Endometrial microvascular endothelial cells (primary cell): ENCODE results near the gene PDXK. TPM values are rescaled to one million over a fixed set of nuclear protein-coding genes. Genes with fewer than 3 reads are reported as not detected.
"Not testable (repeated sequence)": the region's sequence is repeated elsewhere in the genome, so short reads cannot be mapped to it uniquely, and the experiment has no call there.

Experiments
- in situ Hi-C: cut with HindIII; loops from 2 replicates; pipeline ENCODE4 v1.10.0; 2017; ENCODE audit warnings: low sequenced_read_pairs, low pct_unique_long_range_greater_than_20kb; ENCODE audit errors: inconsistent ontology term
- total RNA-seq: library from RNA; depleted of rRNA; stranded (reverse); fragments of >200 nt; gene quantifications from one replicate; pipeline ENCODE4 v1.2.3, GENCODE V29; 2015; ENCODE audit errors: inconsistent ontology term

PDXK gene
- total RNA-seq, result 73.7 TPM

DNA sequence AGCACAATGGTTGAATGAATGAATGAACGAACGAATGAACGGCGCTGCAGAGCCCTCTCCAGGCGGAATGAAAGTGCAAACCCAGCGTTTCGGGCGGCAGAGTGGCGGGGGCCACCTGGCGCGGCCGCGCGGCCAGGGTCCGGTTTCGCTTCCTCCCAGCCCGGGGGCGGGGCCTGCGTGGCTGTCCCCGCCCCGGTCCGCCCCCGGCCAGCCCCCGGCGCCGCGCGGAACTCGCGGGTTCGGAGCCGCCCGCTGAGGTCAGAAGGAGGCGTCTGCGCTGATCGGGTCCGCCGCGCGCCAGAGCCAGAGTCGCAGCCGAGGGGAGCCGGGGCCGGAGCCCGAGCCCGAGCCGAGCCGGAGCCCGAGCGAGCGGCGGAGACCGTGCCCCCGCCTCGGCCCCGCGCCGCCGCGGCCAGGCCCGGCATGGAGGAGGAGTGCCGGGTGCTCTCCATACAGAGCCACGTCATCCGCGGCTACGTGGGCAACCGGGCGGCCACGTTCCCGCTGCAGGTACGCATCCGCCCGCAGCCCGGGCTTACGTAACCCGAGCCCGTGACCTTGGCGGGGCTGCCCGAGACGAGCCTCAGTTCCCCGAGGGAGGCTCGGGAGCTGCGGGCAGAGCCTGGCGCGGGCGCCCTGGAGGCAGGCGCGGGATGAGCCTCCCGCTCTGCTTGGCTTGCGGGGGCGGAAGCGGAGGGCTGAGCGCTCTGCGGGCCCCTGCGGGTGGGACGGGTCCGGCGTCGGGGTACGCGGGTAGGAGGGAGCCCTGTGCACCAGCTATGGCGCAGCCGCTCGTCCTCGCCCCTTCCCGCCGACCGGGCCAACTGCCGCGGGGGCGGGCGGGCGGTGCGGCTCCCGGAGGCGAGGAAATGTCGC, at the start of gene PDXK:
PDXK (plus strand) TSS at position 258 of the 876 bp plus-strand sequence; CDS start at position 424, 166 bp downstream.
- in situ Hi-C loops, result no loop called here

DNA sequence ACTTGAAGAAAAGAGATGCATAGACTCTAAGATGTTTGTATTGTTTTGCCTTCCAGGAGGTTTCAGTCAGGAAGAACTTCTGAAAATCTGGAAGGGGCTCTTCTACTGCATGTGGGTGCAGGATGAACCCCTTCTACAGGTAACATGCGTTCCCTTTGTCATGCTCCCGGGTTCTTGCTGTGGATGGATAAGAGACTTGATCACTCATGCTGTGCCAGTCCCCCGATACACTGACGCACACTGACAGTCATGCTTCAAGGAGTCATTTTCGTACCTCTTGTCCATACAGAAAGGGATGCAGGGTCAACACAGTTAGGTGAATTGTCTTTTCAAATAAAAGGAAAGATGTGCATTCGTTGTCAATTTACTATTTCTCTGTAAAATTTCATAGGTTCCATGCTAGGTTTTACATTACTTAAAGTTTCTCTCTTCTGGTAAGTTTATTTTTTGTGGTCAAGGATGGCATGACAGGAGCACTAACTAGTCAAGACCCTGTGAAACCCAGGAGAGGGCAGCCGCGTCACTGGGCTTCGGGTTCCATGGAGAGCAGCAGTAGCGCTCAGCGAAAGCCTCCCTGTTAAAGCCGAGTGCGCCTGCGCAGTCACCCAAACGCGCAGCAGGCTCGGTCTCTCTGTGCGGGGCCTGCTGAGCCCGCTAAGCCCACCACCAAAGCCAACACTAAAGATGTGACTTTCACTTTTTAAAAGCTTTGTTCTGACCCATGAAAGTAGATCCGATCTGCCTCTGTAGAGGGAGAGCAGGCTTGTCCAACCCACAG, 48.9 kb upstream of the PDXK start:
- in situ Hi-C loops, result no loop called here

DNA sequence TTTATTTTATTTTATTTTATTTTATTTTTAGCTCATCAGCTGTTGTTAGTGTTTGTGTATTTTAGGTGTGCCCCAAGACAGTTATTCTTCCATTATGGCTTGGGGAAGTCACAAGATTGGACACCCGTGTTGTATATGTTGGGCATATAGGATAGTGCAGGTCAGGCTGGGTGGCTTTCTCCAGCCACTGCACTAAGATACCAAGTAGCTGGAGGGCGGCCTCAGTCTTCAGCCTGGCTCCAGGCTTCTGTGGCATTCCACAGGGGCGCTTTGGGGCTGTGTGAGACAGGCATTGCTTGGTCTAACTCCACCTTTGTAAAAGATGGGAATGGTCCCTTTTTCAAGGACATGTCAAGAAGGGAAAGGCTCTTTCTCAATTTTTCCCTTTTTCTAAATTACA, 43.1 kb upstream of the PDXK start:
- in situ Hi-C loops, result no loop called here

DNA sequence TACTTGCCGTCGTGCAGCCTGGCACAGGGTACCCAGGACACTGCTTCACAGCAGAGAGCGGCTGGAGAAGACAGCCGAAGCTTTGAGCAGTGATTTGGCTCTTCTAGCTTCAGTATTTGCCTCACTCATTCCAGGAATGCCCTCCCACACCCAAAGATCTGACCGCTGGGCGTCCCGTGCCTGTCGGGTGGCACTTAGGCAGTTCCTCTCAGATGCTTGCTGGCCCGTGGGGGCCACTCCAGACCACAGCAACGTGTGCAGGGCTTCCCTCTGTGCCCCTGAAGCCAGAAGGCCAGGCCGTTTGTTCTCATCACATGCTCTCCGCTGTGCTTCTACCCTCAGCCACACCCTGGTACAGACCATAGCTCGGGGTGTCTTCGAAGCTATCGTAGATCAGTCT, 42.5 kb upstream of the PDXK start:
- in situ Hi-C loops, result no loop called here

DNA sequence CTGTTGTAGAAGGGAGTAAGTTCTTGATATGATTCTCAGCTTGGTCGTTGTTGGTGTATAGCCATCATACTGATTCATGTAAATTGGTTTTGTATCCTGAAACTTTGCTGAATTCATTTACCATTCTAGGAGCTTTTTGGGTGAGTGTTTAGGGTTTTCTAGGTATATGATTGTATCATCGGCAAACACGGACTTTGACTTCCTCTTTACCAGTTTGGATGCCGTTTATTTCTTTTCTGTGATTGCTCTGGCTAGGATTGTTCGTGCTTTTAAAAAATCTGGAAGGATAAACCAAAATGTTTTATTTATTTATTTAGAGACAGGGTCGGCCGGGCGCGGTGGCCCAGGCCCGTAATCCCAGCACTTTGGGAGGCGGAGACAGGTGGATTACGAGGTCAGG, 39.0 kb upstream of the PDXK start:
- in situ Hi-C loops, result no loop called here

DNA sequence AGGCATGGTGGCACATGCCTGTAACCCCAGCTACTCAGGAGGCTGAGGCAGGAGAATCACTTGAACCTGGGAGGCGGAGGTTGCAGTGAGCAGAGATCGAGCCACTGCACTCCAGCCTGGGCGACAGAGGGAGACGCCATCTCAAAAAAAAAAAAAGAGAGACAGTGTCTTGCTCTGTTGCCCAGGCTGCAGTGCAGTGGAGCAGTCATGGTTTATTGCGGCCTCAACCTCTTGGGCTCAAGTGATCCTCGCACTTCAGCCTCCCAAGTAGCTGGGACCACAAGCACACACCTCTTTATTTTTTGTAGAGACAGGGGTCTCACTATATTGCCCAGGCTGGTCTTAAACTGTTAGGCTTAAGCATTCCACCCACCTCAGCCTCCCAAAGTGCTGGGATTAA, 38.5 kb upstream of the PDXK start:
- in situ Hi-C loops, result not testable (repeated sequence)

DNA sequence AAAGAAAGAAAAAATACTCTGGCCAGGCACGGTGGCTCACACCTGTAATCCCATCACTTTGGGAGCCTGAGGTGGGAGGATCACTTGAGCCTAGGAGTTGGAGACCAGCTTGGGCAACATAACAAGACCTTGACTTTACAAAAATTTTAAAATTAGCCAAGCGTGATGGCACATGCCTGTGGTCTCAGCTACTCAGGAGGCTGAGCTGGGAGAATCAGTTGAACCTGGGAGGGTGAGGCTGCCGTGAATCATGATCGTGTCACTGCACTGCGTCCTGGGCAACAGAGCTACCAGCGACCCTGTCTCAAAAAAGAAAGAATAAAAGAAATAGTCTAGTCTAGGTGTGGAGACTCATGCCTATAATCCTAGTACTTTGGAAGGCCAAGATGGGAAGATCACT, 37.3 kb upstream of the PDXK start:
- in situ Hi-C loops, result no loop called here

DNA sequence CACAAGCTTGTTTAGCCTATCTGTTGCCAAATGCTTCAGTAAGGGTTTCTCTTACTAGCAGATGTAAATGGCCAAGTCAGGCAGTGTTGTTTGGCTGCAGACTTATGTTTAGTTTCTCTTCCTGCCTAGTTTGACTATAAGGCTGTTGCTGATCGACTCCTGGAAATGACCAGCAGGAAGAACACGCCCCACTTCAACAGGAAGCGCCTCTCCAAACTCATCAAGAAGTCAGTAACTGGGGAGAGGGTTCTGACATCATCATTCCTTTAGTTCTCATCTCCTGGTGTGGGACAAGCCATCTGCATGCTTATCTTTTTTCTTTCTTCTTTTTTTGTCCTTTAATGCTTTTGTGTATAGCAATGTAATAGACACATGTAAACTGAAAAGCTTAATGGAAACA, 34.5 kb upstream of the PDXK start:
- in situ Hi-C loops, result no loop called here

DNA sequence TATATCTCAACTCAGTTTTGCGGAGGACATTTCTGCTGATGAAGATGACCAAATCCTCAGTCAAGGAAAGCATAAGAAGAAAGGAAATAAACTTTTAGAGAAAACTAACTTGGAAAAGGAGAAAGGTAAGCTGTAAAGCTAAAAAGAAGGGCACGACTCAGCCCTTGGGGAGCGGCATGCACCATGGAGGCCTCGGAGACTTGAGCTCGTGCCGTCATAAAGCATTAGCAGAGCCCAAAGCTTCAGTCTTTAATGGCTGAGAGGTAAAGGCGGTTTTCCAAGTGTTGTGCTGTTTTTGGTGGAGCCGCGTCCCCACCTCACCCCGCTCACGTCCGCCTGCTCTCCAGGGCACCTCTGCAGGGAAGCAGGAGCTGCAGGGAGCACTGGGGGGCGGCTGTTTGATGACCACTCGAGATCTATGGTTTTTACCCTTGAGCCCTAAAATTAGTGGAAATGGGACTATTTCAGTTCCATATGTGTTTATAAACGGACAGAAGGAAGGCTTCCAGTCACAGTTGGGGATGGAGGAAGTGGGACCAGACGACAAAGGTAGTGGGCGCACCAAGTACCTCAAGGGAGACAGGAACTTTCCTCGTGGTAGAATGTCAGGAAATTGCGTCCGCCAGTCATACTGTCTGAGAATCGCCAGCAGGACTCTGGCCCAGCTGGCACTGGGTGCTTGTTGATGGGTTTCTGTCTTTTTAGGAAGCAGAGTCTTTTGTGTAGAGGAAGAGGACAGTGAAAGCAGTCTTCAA, 31.9 kb upstream of the PDXK start:
- in situ Hi-C loops, result no loop called here

DNA sequence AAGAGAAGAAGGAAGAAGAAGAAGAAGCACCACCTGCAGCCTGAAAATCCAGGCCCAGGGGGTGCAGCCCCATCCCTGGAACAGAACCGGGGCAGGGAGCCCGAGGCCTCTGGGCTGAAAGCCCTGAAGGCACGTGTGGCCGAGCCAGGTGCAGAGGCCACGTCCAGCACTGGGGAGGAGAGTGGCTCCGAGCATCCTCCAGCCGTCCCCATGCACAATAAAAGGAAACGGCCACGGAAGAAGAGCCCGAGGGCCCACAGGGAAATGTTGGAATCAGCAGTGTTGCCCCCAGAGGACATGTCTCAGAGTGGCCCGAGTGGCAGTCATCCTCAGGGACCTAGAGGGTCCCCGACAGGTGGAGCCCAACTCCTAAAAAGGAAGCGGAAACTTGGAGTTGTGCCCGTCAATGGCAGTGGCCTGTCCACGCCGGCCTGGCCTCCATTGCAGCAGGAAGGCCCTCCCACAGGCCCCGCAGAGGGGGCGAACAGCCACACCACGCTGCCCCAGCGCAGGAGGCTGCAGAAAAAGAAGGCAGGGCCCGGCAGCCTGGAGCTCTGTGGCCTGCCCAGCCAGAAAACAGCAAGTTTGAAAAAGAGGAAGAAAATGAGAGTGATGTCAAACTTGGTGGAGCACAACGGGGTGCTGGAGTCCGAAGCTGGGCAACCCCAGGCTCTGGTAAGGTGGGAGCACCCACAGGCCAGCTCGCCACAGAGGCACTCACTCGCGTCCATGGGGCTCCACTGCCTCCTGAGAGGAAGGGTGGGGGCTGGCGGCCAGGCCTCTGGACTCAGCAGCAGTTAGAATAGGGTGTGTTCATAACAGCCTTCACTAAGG, 31.1 kb upstream of the PDXK start:
- in situ Hi-C loops, result no loop called here

DNA sequence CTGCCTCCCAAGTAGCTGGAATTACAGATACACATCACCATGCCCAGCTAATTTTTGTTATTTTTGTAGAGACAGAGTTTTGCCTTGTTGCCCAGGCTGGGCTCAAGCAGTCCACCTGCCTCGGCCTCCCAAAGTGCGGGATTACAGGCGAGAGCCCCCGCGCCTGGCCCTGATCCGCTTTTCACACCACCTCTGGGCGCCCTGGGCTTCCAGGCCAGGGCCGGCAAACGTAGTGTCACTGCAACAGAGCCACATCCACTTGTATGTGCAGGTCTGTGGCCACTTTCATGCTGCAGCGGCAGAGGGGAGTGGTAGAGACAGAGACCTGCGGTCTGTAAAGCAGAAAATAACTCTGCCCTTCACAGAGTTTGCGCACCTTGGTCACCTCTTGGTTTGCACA, 30.0 kb upstream of the PDXK start:
- in situ Hi-C loops, result no loop called here

DNA sequence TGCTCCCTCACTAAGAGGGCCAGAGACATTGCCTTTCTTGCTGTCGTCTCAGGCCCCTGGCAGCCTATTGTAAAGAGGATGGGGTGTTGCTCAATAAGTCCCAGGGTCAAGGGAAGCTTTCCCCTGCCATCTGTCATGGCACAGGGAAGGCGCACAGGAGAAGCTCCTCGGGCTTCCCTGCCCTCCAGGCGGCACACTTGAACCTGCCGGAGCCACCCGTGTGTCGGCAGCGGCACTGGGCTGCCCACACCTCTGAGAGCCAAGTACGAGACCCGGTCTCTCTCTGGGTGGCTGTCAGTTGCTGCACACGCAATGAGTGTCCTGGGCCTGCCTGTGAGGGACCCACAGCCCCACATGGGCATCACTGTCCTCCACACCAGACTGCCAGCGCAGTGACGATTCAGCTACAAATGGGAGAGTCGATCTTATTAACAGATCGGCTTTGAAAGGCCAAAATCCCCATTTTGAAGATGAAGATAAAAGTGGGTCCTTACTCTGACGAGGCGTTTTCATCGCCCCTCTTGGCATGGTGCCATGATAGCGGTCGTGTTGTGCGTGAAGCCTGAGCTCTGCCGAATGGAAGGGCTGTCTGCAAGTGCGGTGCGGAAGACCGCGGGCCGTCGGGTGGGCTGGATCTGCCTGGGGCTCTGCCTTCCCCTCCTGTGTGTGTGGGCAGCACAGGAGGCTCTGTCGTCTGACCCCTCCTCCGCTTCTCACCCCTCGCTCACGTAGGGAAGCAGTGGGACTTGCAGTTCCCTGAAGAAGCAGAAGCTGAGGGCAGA, 29.2 kb upstream of the PDXK start:
- in situ Hi-C loops, result no loop called here

DNA sequence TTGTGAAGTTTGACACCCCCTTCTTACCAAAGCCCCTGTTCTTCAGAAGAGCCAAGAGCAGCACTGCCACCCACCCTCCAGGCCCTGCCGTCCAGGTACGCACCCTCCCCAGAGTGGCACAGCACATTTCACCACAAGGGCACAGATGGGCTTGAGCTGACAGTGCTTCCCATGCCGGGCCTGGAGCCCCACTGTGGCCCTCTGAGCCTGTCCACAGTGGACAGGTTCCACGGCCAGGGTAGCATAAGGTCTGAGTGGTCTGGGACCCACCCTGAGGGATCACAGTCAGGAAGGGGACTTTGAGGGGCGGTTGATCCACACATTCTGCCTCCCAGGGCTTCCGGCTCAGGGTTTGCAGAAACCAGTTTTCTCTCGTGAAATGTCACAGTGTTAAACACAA, 28.6 kb upstream of the PDXK start:
- in situ Hi-C loops, result no loop called here

DNA sequence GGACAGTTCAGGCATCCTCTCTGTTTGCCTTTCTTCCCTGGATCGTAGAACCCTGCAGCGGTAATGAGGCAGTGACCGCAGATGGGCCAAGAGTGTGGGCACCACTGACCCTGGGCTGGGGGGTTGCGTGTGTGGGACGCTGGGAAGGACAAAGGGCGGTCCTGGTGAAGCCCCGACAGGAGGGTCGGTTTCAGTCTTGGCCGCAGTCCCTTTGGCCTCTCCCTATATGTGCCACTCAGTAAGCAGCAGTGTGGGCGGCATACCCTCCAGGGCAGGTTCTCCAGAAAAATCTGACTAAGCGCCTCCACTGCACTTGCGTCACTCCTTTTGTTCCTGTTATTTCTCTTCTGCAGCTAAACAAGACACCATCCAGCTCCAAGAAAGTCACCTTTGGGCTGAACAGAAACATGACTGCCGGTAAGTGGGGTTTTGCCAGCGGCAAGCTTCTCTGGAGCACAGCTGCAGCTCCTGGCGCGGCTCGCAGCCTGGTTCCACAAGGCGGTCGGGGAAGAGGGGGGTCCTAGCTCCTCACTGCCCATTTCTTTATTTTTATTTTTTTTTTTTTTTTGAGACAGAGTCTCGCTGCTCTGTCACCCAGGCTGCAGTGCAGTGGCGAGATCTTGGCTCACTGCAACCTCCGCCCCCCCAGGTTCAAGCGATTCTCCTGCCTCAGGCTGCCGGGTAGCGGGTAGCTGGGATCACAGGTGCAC, 27.7 kb upstream of the PDXK start:
- in situ Hi-C loops, result no loop called here

DNA sequence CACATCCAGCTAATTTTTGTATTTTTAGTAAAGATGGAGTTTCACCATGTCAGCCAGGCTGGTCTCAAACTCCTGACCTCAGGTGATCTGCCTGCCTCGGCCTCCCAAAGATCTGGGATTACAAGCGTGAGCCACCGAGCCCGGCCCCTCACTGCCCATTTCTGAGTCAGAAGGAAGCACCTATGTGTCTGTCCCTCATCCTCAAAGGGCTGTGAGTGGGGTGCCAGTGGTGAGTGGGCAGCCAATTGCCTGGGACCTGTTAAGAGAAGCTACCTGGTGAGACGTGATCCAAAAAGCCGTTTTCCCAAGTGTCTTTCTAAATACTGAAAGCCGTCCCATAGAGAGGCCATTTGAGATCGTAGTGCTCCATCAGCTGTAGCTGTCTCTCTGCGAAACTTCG, 27.1 kb upstream of the PDXK start:
- in situ Hi-C loops, result no loop called here

DNA sequence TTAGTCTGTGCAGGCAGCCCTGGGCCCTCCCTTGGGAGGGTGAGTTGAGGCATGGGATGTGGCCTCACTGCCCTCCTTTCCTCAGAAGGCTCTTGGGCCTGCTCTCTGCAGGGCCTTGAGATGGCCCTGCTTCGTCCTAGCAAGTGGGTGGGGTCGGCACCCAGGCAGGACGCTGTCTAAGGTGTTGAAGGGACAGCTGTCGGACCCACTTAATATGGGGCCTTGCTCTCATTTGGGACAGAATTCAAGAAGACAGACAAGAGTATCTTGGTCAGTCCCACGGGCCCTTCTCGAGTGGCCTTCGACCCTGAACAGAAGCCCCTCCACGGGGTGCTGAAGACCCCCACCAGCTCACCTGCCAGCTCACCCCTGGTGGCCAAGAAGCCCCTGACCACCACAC, 26.0 kb upstream of the PDXK start:
- in situ Hi-C loops, result no loop called here

DNA sequence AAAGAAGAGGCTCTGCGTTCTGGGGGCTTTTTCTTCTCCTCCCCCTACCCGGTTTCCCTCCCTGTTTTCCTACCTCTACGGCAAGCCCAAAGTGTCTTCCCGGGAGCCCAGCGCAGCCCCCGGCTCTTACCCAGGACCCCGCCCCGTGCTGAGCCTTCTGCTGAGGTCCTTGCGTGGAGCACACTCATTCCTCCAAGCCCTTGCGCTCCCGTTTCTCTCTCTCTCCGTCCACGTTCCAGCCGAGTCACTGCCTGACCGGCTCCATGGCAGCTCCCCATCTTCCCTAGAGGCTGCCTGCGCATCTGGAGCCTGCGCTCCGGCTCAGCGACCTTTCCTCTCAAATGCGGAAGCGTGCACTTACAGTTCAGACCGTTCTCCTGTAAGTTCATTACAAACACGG, 24.9 kb upstream of the PDXK start:
- in situ Hi-C loops, result no loop called here
